ENCODE measurements around the gene TMEM178B.

GRCh38 chr7:141313896-141314295 is 240.0 kb downstream of the TMEM178B start:
- TF ChIP-seq POLR2A (IDR thresholded peaks at IDR 0.05) (no peak), CTCF (IDR thresholded peaks at IDR 0.05) (no peak)

Measured in thyroid gland (tissue), 4 donors.